Central memory CD8-positive, alpha-beta T cell (primary cell): ENCODE measurements around the gene EFCAB10.
A peak's percentile ranks its signal among the peaks of the same experiment; 100 is the strongest.

Experiments
- ATAC-seq: fragments of 150-1000 bp; cut with Tn5 transposase; replicated peaks from 2 replicates; pipeline ENCODE4 v1.10.0; 2022; ENCODE audit warnings: mild to moderate bottlenecking, moderate FRiP score, moderate number of reproducible peaks; ENCODE audit not compliant: poor library complexity, severe bottlenecking; ENCODE audit errors: extremely low read depth
- DNase-seq, 2 donors: peaks; one replicate each; pipeline ENCODE4 v3.0.0; 2021; ENCODE audit warnings: low spot score in 2 of 2
- H3K27ac Mint-ChIP-seq: one replicate; pipeline ENCODE4 v1.8.0; 2022; ENCODE audit warnings: low read depth, mild to moderate bottlenecking, moderate library complexity, mixed read lengths
- H3K27me3 Mint-ChIP-seq: one replicate; pipeline ENCODE4 v1.8.0; 2022; ENCODE audit warnings: mixed read lengths
- H3K36me3 Mint-ChIP-seq: one replicate; pipeline ENCODE4 v1.8.0; 2022; ENCODE audit warnings: mild to moderate bottlenecking, moderate library complexity, mixed read lengths; ENCODE audit not compliant: insufficient read depth
- H3K4me1 Mint-ChIP-seq: one replicate; pipeline ENCODE4 v1.8.0; 2022; ENCODE audit warnings: mixed read lengths
- H3K4me3 Mint-ChIP-seq: one replicate; pipeline ENCODE4 v1.8.0; 2022; ENCODE audit warnings: mild to moderate bottlenecking, moderate library complexity, mixed read lengths
- H3K9me3 Mint-ChIP-seq: one replicate; pipeline ENCODE4 v1.8.0; 2022; ENCODE audit warnings: mixed read lengths

Gene EFCAB10

GRCh38 chr7:105581066-105581811, at the start of gene EFCAB10:
TSS of gene EFCAB10 (minus strand) at chr7:105581493. CDS start at chr7:105581463, 30 bp downstream.
- Mint-ChIP-seq H3K9me3 (no peaks in the 10 kb centered on the region), H3K27me3 (peaks cover 21% of the 10 kb centered on the region), H3K4me3 (peak within 1 kb of the TSS; percentile 54), H3K27ac (no peak within 1 kb of the TSS), H3K36me3 (no peaks in the 10 kb centered on the region), H3K4me1 (peaks cover 8% of the 10 kb centered on the region)
- ATAC-seq (peak; percentile 46), DNase-seq (no peak)

GRCh38 chr7:105625986-105626385, 44.7 kb upstream of the EFCAB10 start:
- Mint-ChIP-seq H3K27me3 (no peaks in the 10 kb centered on the region), H3K9me3 (peaks cover 5% of the 10 kb centered on the region), H3K4me1 (no peaks in the 10 kb centered on the region), H3K27ac (no peak overlapping the region), H3K36me3 (peaks cover 45% of the 10 kb centered on the region), H3K4me3 (no peak overlapping the region)
- DNase-seq (no peak), ATAC-seq (no peak)

GRCh38 chr7:105623906-105624305, 42.6 kb upstream of the EFCAB10 start:
- ATAC-seq, result no peak
- Mint-ChIP-seq H3K36me3 (peaks cover 52% of the 10 kb centered on the region), H3K27ac (no peak overlapping the region), H3K4me3 (no peak overlapping the region), H3K4me1 (no peaks in the 10 kb centered on the region), H3K9me3 (peaks cover 5% of the 10 kb centered on the region), H3K27me3 (no peaks in the 10 kb centered on the region)
- DNase-seq, result no peak

GRCh38 chr7:105623378-105623777, 42.1 kb upstream of the EFCAB10 start:
- Mint-ChIP-seq H3K27ac (no peak overlapping the region), H3K4me1 (no peaks in the 10 kb centered on the region), H3K9me3 (peaks cover 5% of the 10 kb centered on the region), H3K36me3 (peaks cover 52% of the 10 kb centered on the region), H3K4me3 (no peak overlapping the region), H3K27me3 (no peaks in the 10 kb centered on the region)
- no peak for DNase-seq
- ATAC-seq, result no peak

GRCh38 chr7:105622106-105622731, 40.9 kb upstream of the EFCAB10 start:
- H3K36me3 Mint-ChIP-seq, result peaks cover 47% of the 10 kb centered on the region
- no peaks in the 10 kb centered on the region for H3K27me3 Mint-ChIP-seq
- no peak overlapping the region for H3K27ac Mint-ChIP-seq
- no peak for DNase-seq
- H3K4me3 Mint-ChIP-seq, result no peak overlapping the region
- no peak for ATAC-seq
- H3K9me3 Mint-ChIP-seq, result peaks cover 5% of the 10 kb centered on the region
- H3K4me1 Mint-ChIP-seq, result no peaks in the 10 kb centered on the region

GRCh38 chr7:105621617-105622016, 40.3 kb upstream of the EFCAB10 start:
- Mint-ChIP-seq H3K27ac (no peak overlapping the region), H3K4me1 (no peaks in the 10 kb centered on the region), H3K4me3 (no peak overlapping the region), H3K9me3 (peaks cover 5% of the 10 kb centered on the region), H3K27me3 (no peaks in the 10 kb centered on the region), H3K36me3 (peaks cover 46% of the 10 kb centered on the region)
- DNase-seq (no peak), ATAC-seq (no peak)

- DNase-seq (no peak), ATAC-seq (no peak)
- Mint-ChIP-seq H3K9me3 (peaks cover 4% of the 10 kb centered on the region), H3K36me3 (peaks cover 48% of the 10 kb centered on the region), H3K4me3 (no peak overlapping the region), H3K27me3 (no peaks in the 10 kb centered on the region), H3K27ac (no peak overlapping the region), H3K4me1 (no peaks in the 10 kb centered on the region)
Observed at GRCh38 chr7:105621176-105621575, 39.9 kb upstream of the EFCAB10 start.

- Mint-ChIP-seq H3K27ac (no peak overlapping the region), H3K36me3 (peaks cover 44% of the 10 kb centered on the region), H3K9me3 (no peaks in the 10 kb centered on the region), H3K4me1 (no peaks in the 10 kb centered on the region), H3K27me3 (no peaks in the 10 kb centered on the region), H3K4me3 (no peak overlapping the region)
- ATAC-seq (no peak), DNase-seq (no peak)
Observed at GRCh38 chr7:105619590-105619989, 38.3 kb upstream of the EFCAB10 start.

- Mint-ChIP-seq H3K27me3 (no peaks in the 10 kb centered on the region), H3K36me3 (peaks cover 38% of the 10 kb centered on the region), H3K9me3 (no peaks in the 10 kb centered on the region), H3K4me1 (no peaks in the 10 kb centered on the region), H3K4me3 (no peak overlapping the region), H3K27ac (no peak overlapping the region)
- DNase-seq (no peak), ATAC-seq (no peak)
Observed at GRCh38 chr7:105618016-105618296, 36.7 kb upstream of the EFCAB10 start.

- Mint-ChIP-seq H3K27me3 (no peaks in the 10 kb centered on the region), H3K36me3 (peaks cover 38% of the 10 kb centered on the region), H3K4me1 (no peaks in the 10 kb centered on the region), H3K4me3 (no peak overlapping the region), H3K27ac (no peak overlapping the region), H3K9me3 (no peaks in the 10 kb centered on the region)
- no peak for DNase-seq
- ATAC-seq, result no peak
Observed at GRCh38 chr7:105617280-105618015, 36.2 kb upstream of the EFCAB10 start.

- DNase-seq (no peak), ATAC-seq (no peak)
- peak overlapping the region; percentile 19 for H3K27ac Mint-ChIP-seq
- H3K36me3 Mint-ChIP-seq, result peaks cover 31% of the 10 kb centered on the region
- H3K9me3 Mint-ChIP-seq, result no peaks in the 10 kb centered on the region
- no peak overlapping the region for H3K4me3 Mint-ChIP-seq
- no peaks in the 10 kb centered on the region for H3K27me3 Mint-ChIP-seq
- no peaks in the 10 kb centered on the region for H3K4me1 Mint-ChIP-seq
Observed at GRCh38 chr7:105614341-105614840, 33.1 kb upstream of the EFCAB10 start.

- H3K27ac Mint-ChIP-seq, result no peak overlapping the region
- DNase-seq, result no peak
- H3K4me3 Mint-ChIP-seq, result no peak overlapping the region
- H3K36me3 Mint-ChIP-seq, result peaks cover 28% of the 10 kb centered on the region
- H3K9me3 Mint-ChIP-seq, result no peaks in the 10 kb centered on the region
- H3K4me1 Mint-ChIP-seq, result no peaks in the 10 kb centered on the region
- no peaks in the 10 kb centered on the region for H3K27me3 Mint-ChIP-seq
- ATAC-seq, result no peak
Observed at GRCh38 chr7:105613611-105614330, 32.5 kb upstream of the EFCAB10 start.
